Peyer's patch (tissue), 4 donors: ENCODE data around the gene RBM19. TPM values are rescaled to one million over a fixed set of nuclear protein-coding genes. Genes with fewer than 3 reads are reported as not detected.

ENCODE experiments used
- DNase-seq, 3 donors: peaks; one replicate each; pipeline ENCODE4 v3.0.0-alpha.2; 2017 to 2019
- H3K27ac ChIP-seq, 4 donors: fragments of 200-600 bp; sonication (generic); one replicate each; pipeline ENCODE4 v1.5.1; 2016 to 2019
- H3K27me3 ChIP-seq, 2 donors: fragments of 200-600 bp; sonication (generic); one replicate each; pipeline ENCODE4 v1.5.1; 2019
- H3K36me3 ChIP-seq, 3 donors: fragments of 200-600 bp; sonication (generic); one replicate each; pipeline ENCODE4 v1.5.1; 2016 to 2019
- H3K4me1 ChIP-seq, 4 donors: fragments of 200-600 bp; sonication (generic); one replicate each; pipeline ENCODE4 v1.5.1; 2016 to 2019
- H3K4me3 ChIP-seq, 4 donors: fragments of 200-600 bp; sonication (generic); 1 replicate in 3 of 4; 2 replicates in 1 of 4; pipeline ENCODE4 v1.5.1; 2016 to 2019; ENCODE audit warnings: mild to moderate bottlenecking in 1 of 4
- H3K9me3 ChIP-seq, 4 donors: fragments of 200-600 bp; sonication (generic); one replicate each; pipeline ENCODE4 v1.5.1; 2016 to 2019; ENCODE audit warnings: mild to moderate bottlenecking in 1 of 4
- POLR2A ChIP-seq, 2 donors: fragments of 450-650 bp; IDR thresholded peaks; one replicate each; pipeline ENCODE4 v1.5.1; 2017; ENCODE audit warnings: antibody characterized with exemption in 2 of 2, mild to moderate bottlenecking in 2 of 2, moderate library complexity in 2 of 2
- total RNA-seq, 4 donors: library from RNA; depleted of rRNA; stranded (reverse); fragments of >200 nt; gene quantifications; one replicate each; pipeline ENCODE4 v1.1.0, GENCODE V29; 2016
- TF ChIP-seq, protein P1 (sequence below), 6 experiments: fragments of 450-650 bp in 4 of 6; fragments of 200-600 bp in 2 of 6; sonication (generic) in 1 of 6; IDR thresholded peaks; one replicate each; pipeline ENCODE4 v1.5.1; 2017 to 2019; ENCODE audit warnings: antibody characterized with exemption in 6 of 6, mild to moderate bottlenecking in 3 of 6, moderate library complexity in 1 of 6

RBM19 gene
- total RNA-seq: 100 to 1,000 TPM in 1 of 4 donors, 10 to 100 TPM in 3; 20.7 to 178 (median 48.0) TPM

DNA sequence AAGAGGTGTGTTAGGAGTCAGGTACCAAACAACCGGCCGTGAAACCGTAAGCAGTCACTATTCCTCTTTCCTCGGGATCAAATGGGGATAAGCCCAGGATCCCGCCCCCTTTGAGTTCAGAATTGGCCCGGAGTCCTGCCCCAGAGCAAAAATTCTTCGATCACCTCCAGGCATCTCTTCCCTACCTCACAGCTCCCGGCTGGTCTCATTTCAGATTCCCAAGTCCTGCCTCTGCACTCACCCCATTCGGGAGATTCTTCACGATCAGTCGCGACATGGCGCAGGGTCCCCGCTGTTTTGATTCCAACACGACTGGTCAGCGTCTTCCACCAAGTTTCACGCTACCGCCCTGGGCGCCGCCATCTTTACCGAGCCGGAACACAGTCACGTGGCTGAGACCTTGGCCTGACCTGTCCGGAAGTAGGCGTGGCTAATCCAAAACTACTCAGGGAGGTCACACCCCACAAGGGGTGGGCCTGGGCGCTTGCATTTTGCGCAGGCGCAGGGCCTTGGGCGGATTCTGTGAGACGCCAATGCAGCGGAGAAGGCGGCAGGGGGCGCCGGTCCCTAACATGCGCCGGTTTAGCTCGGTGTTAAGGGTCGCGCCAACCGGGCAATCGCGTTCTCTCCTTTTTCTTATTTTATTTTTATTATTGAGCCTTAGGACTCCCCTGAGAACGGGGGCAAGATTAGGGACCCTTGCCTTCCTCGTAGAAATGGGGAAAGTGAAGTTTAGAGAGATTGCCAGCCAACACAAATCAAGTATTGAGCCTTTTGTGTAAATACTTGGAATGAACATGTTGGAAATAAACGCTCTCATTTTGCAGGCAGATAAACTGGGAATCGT lies at the start of gene RBM19:
Gene RBM19 (minus strand): TSS at position 375 of the 847 bp plus-strand sequence. CDS start 98 bp downstream, at position 277.
- peaks cover 0 to 13% (median 0%) of the 10 kb centered on the region in 3 donors for H3K36me3 ChIP-seq
- H3K27me3 ChIP-seq: no peaks in the 10 kb centered on the region
- H3K4me1 ChIP-seq: peaks cover 0 to 13% (median 4%) of the 10 kb centered on the region in 4 donors
- peak; percentile 97 to 99 (median 97) for DNase-seq
- TF ChIP-seq, protein P1, sequence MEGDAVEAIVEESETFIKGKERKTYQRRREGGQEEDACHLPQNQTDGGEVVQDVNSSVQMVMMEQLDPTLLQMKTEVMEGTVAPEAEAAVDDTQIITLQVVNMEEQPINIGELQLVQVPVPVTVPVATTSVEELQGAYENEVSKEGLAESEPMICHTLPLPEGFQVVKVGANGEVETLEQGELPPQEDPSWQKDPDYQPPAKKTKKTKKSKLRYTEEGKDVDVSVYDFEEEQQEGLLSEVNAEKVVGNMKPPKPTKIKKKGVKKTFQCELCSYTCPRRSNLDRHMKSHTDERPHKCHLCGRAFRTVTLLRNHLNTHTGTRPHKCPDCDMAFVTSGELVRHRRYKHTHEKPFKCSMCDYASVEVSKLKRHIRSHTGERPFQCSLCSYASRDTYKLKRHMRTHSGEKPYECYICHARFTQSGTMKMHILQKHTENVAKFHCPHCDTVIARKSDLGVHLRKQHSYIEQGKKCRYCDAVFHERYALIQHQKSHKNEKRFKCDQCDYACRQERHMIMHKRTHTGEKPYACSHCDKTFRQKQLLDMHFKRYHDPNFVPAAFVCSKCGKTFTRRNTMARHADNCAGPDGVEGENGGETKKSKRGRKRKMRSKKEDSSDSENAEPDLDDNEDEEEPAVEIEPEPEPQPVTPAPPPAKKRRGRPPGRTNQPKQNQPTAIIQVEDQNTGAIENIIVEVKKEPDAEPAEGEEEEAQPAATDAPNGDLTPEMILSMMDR (IDR thresholded peaks at IDR 0.05): peak; percentile 74 to 92 (median 90)
- peak in 1 of 2 donors; percentile 54 for TF ChIP-seq POLR2A (IDR thresholded peaks at IDR 0.05)
- no peaks in the 10 kb centered on the region for H3K9me3 ChIP-seq
- peak within 1 kb of the TSS; percentile 32 to 70 (median 48) for H3K27ac ChIP-seq
- H3K4me3 ChIP-seq: peak within 1 kb of the TSS; percentile 54 to 83 (median 76)

DNA sequence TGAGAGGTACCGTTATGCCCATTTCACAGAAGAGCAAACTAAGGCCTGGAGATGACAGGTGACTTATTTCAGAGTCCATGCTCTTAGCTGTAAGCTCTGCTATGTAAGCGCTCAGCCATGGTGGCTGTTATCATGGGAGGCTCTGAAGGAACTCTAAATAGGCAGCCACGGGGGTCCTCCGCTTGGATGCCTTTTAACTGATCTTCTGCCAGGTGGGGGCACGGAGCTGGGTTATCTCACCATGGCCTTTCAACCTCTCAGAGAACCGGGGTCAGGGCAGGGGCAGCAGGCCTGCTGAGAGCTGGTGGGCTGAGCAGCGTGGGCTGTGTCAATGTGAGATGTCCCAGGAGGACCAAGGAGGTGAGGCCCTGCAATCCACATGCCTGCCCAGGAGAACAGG lies 49.7 kb upstream of the RBM19 start:
- Histone ChIP-seq H3K9me3 (no peaks in the 10 kb centered on the region), H3K27me3 (no peaks in the 10 kb centered on the region), H3K36me3 (no peaks in the 10 kb centered on the region), H3K27ac (no peak overlapping the region), H3K4me1 (no peaks in the 10 kb centered on the region), H3K4me3 (no peak overlapping the region)
- DNase-seq: no peak
- TF ChIP-seq, protein P1 (IDR thresholded peaks at IDR 0.05): no peak
- no peak for TF ChIP-seq POLR2A (IDR thresholded peaks at IDR 0.05)

DNA sequence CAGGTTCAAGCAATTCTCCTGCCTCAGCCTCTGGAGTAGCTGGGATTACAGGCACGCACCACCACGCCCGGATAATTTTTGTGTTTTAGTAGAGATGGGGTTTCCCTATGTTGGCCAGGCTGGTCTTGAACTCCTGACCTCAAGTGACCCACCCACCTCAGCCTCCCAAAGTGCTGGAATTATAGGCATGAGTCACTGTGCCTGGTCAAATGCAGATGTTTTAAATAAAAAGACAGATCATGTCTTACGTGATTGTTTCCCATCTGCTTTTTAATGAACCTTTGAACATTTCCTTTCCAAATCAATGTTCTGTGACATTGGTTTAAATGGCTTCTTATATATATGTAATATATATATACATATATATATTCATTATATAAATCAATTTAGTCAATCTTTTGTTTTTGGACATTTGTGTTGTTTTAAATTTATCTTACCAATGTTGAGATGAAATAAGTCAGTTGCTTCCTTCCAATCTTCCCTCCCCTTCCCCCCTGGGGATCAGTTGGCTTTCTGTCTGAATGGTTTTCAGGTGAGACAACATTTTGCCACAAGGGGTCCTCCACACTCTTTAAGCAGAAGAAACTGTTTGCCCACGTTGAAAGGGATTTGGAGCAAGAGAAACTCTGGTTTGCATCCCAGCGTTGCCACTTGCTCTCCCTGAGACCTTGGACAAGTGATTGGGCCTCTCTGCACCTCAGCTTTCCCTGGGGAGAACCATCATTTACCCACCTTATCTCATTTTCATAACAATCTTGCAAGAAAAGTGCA lies 47.6 kb upstream of the RBM19 start:
- Histone ChIP-seq H3K4me1 (no peaks in the 10 kb centered on the region), H3K27me3 (no peaks in the 10 kb centered on the region), H3K27ac (no peak overlapping the region), H3K9me3 (no peaks in the 10 kb centered on the region), H3K36me3 (no peaks in the 10 kb centered on the region), H3K4me3 (no peak overlapping the region)
- TF ChIP-seq POLR2A (IDR thresholded peaks at IDR 0.05): no peak
- TF ChIP-seq, protein P1 (IDR thresholded peaks at IDR 0.05): no peak
- no peak for DNase-seq

- Histone ChIP-seq H3K27me3 (no peaks in the 10 kb centered on the region), H3K9me3 (no peaks in the 10 kb centered on the region), H3K4me3 (no peak overlapping the region), H3K27ac (no peak overlapping the region), H3K36me3 (no peaks in the 10 kb centered on the region), H3K4me1 (no peaks in the 10 kb centered on the region)
- no peak for DNase-seq
- TF ChIP-seq POLR2A (IDR thresholded peaks at IDR 0.05): no peak
- TF ChIP-seq, protein P1 (IDR thresholded peaks at IDR 0.05): no peak
These were observed 46.8 kb upstream of the RBM19 start for GRCh38 chr12:114012744-114013431.

GRCh38 chr12:114011711-114012110 lies 45.6 kb upstream of the RBM19 start:
- Histone ChIP-seq H3K36me3 (no peaks in the 10 kb centered on the region), H3K9me3 (no peaks in the 10 kb centered on the region), H3K4me3 (no peak overlapping the region), H3K27me3 (no peaks in the 10 kb centered on the region), H3K27ac (no peak overlapping the region), H3K4me1 (no peaks in the 10 kb centered on the region)
- no peak for TF ChIP-seq POLR2A (IDR thresholded peaks at IDR 0.05)
- TF ChIP-seq, protein P1 (IDR thresholded peaks at IDR 0.05): no peak
- DNase-seq: no peak
